ENCODE data around the gene SLC6A3. TPM values are rescaled to one million over a fixed set of nuclear protein-coding genes. Genes with fewer than 3 reads are reported as not detected.

SLC6A3 gene
- total RNA-seq, 1 experiment from 2014 or later: not detected

DNA sequence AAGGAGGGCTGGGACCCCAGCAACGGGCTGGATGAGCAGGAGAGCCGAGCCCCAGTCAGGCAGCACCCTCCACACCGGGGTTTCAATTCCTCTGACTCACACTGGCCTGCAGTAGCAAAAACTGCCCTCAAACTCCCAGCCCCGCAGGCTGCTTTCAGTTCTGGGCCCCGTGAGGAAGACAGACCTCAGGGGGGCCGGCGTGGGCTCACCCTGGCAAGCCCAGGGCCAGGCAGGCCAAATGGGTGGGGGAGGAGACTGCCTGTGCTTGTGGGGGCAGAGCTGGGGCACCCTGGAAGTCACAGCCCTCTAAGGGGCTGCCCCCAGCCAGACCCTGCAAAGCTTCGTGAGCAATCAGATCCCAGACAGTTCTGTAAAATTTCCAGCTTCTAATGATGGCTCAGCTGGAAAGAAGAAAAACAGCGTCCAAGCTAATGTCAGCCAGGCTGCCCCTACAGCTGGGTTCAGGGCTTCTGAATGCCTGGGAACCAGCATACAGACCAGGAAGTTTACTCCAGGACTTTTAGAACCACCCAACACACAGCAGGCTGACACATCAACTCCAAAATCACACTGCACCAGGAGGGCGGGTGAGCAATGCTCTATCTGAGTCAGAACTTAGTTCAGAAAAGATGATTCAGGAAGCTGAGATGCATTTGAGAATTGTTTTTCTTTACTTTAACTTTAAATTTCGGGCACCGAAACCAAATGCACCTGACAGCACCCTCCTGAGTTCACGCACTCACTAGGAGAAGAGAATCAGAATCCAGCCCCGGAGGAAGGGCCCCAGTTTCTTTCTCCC, 43.8 kb upstream of the SLC6A3 start:
- intact Hi-C loops (cut with micrococcal nuclease; ENCODE audit: unreplicated experiment): no loop called here
- TF ChIP-seq, protein P1, sequence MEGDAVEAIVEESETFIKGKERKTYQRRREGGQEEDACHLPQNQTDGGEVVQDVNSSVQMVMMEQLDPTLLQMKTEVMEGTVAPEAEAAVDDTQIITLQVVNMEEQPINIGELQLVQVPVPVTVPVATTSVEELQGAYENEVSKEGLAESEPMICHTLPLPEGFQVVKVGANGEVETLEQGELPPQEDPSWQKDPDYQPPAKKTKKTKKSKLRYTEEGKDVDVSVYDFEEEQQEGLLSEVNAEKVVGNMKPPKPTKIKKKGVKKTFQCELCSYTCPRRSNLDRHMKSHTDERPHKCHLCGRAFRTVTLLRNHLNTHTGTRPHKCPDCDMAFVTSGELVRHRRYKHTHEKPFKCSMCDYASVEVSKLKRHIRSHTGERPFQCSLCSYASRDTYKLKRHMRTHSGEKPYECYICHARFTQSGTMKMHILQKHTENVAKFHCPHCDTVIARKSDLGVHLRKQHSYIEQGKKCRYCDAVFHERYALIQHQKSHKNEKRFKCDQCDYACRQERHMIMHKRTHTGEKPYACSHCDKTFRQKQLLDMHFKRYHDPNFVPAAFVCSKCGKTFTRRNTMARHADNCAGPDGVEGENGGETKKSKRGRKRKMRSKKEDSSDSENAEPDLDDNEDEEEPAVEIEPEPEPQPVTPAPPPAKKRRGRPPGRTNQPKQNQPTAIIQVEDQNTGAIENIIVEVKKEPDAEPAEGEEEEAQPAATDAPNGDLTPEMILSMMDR (IDR thresholded peaks at IDR 0.05; ENCODE audit: insufficient read depth in 1 of 2, low read depth in 1 of 2, low read length in 1 of 2, severe bottlenecking in 1 of 2, unreplicated experiment in 1 of 2): no peak
- Mint-ChIP-seq H3K4me3 (ENCODE audit: unreplicated experiment) (no peak overlapping the region), H3K9me3 (ENCODE audit: unreplicated experiment) (no peaks in the 10 kb centered on the region), H3K27me3 (ENCODE audit: insufficient read depth, unreplicated experiment) (no peaks in the 10 kb centered on the region), H3K27ac (ENCODE audit: unreplicated experiment) (no peak overlapping the region), H3K4me1 (ENCODE audit: low read depth, unreplicated experiment) (no peaks in the 10 kb centered on the region), H3K36me3 (ENCODE audit: insufficient read depth, unreplicated experiment) (peaks cover 42% of the 10 kb centered on the region)
- DNase-seq: no peak
- ChIA-PET CTCF (no interaction called here), POLR2A (no interaction called here)
- Histone ChIP-seq H3K4me3 (ENCODE audit: low read depth, low read length) (no peak overlapping the region), H3K36me3 (ENCODE audit: control insufficient read depth, insufficient read depth, low read length) (no peaks in the 10 kb centered on the region; the same call in 1 of the 2 replicates), H3K4me1 (no peaks in the 10 kb centered on the region), H3K9me3 (no peaks in the 10 kb centered on the region), H3K27me3 (replicated peaks; ENCODE audit: control insufficient read depth, insufficient read depth, low read length) (no peaks in the 10 kb centered on the region)
- BruUV-seq (replicated peaks): no TSS peak

DNA sequence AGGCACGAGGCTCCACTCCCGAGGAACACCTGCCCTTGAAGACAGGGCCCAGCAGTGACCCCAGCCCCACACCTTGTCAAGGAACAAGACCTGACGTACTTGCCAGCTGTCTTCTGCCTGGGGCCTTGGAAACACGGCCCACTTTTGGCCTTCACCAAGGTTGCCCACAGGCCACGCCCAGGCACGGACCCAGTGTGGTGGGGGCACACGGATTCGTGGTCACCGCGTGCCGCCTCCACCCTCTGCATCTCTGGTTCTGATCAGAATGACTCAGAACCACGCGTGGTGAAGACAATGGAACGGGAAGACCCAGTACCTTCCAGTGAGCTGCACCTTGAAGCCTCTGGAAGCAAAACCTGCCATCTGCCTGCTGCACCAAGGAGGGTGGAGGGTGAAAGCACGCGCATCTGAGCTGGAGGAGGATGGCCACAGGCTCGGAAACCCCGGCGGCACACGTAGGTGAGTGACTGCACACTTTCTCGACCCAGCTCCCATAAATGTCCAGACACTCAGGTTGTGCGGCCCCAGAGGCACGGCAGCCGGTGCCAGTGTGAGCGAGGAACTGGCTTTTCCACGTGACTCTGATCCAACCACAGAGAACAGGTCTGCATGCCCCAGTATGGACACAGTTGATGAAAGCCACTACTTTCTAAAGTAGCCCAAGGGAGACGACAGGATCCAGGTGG, 42.0 kb upstream of the SLC6A3 start:
- BruUV-seq (replicated peaks): no TSS peak
- TF ChIP-seq, protein P1 (IDR thresholded peaks at IDR 0.05; ENCODE audit: insufficient read depth in 1 of 2, low read depth in 1 of 2, low read length in 1 of 2, severe bottlenecking in 1 of 2, unreplicated experiment in 1 of 2): no peak
- ChIA-PET CTCF (no interaction called here), POLR2A (no interaction called here)
- Mint-ChIP-seq H3K27me3 (ENCODE audit: insufficient read depth, unreplicated experiment) (no peaks in the 10 kb centered on the region), H3K27ac (ENCODE audit: unreplicated experiment) (no peak overlapping the region), H3K4me3 (ENCODE audit: unreplicated experiment) (no peak overlapping the region), H3K36me3 (ENCODE audit: insufficient read depth, unreplicated experiment) (peaks cover 36% of the 10 kb centered on the region), H3K9me3 (ENCODE audit: unreplicated experiment) (no peaks in the 10 kb centered on the region), H3K4me1 (ENCODE audit: low read depth, unreplicated experiment) (no peaks in the 10 kb centered on the region)
- no peak overlapping the region for H3K4me3 ChIP-seq (ENCODE audit: low read depth, low read length)
- no peaks in the 10 kb centered on the region for H3K9me3 ChIP-seq
- intact Hi-C loops (cut with micrococcal nuclease; ENCODE audit: unreplicated experiment): no loop called here
- no peaks in the 10 kb centered on the region; the same call in 1 of the 2 replicates for H3K36me3 ChIP-seq (ENCODE audit: control insufficient read depth, insufficient read depth, low read length)
- H3K27me3 ChIP-seq (replicated peaks; ENCODE audit: control insufficient read depth, insufficient read depth, low read length): no peaks in the 10 kb centered on the region
- no peaks in the 10 kb centered on the region for H3K4me1 ChIP-seq
- DNase-seq: no peak

DNA sequence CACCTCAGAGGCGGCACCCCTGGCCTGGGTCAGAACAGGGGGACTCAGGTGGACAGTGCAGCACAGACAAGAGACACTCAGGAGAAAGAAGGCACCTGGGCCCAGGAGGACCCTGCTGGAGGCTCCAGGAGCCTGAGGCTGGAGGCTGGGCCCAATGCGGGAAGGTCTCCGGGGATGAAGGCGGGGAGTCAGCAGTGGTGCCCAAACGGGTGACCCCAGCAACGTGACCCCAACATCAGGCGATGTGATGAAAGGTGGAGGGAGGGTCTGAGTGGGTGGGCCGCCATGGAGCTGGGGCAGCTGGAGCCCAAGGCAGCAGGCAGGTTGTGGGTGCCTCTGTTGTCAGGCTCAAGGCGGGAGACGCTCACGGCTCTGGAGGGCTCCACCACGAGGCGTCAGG, 41.0 kb upstream of the SLC6A3 start:
- Mint-ChIP-seq H3K27ac (ENCODE audit: unreplicated experiment) (no peak overlapping the region), H3K27me3 (ENCODE audit: insufficient read depth, unreplicated experiment) (no peaks in the 10 kb centered on the region), H3K4me3 (ENCODE audit: unreplicated experiment) (no peak overlapping the region), H3K4me1 (ENCODE audit: low read depth, unreplicated experiment) (no peaks in the 10 kb centered on the region), H3K36me3 (ENCODE audit: insufficient read depth, unreplicated experiment) (peaks cover 29% of the 10 kb centered on the region), H3K9me3 (ENCODE audit: unreplicated experiment) (no peaks in the 10 kb centered on the region)
- ChIA-PET CTCF (no interaction called here), POLR2A (no interaction called here)
- no peaks in the 10 kb centered on the region for H3K27me3 ChIP-seq (replicated peaks; ENCODE audit: control insufficient read depth, insufficient read depth, low read length)
- no peak overlapping the region for H3K4me3 ChIP-seq (ENCODE audit: low read depth, low read length)
- H3K4me1 ChIP-seq: no peaks in the 10 kb centered on the region
- no peaks in the 10 kb centered on the region for H3K9me3 ChIP-seq
- no TSS peak for BruUV-seq (replicated peaks)
- DNase-seq: no peak
- TF ChIP-seq, protein P1 (IDR thresholded peaks at IDR 0.05; ENCODE audit: insufficient read depth in 1 of 2, low read depth in 1 of 2, low read length in 1 of 2, severe bottlenecking in 1 of 2, unreplicated experiment in 1 of 2): no peak
- intact Hi-C loops (cut with micrococcal nuclease; ENCODE audit: unreplicated experiment): no loop called here
- H3K36me3 ChIP-seq (ENCODE audit: control insufficient read depth, insufficient read depth, low read length): no peaks in the 10 kb centered on the region; the same call in 1 of the 2 replicates

Measured in Caco-2 (cell line).